HG02798 (cell line): ENCODE measurements around the gene AUNIP.

Source experiments
- ATAC-seq: cut with Tn5 transposase; IDR thresholded peaks from one replicate; pipeline ENCODE4 v1.9.1; 2021; ENCODE audit warnings: mild to moderate bottlenecking; ENCODE audit not compliant: unreplicated experiment, poor library complexity

The AUNIP gene

GRCh38 chr1:25834894-25835293 lies 24.4 kb downstream of the AUNIP start:
- ATAC-seq, result no peak

- ATAC-seq, result no peak
Observed at GRCh38 chr1:25833158-25833557, 26.1 kb downstream of the AUNIP start.

GRCh38 chr1:25832336-25833037 lies 26.8 kb downstream of the AUNIP start:
- no peak for ATAC-seq

GRCh38 chr1:25831569-25832196 lies 27.6 kb downstream of the AUNIP start:
- ATAC-seq, result no peak

GRCh38 chr1:25829046-25829445 lies 30.2 kb downstream of the AUNIP start:
- no peak for ATAC-seq

- ATAC-seq, result no peak
Observed at GRCh38 chr1:25828491-25828890, 30.8 kb downstream of the AUNIP start.

- no peak for ATAC-seq
Observed at GRCh38 chr1:25826571-25826970, 32.7 kb downstream of the AUNIP start.

- ATAC-seq, result no peak
Observed at GRCh38 chr1:25825605-25826004, 33.7 kb downstream of the AUNIP start.

- no peak for ATAC-seq
Observed at GRCh38 chr1:25821630-25822091, 37.6 kb downstream of the AUNIP start.

GRCh38 chr1:25821112-25821476 lies 38.2 kb downstream of the AUNIP start:
- ATAC-seq, result no peak

- ATAC-seq, result peak; percentile 39
Observed at GRCh38 chr1:25820247-25821111, 38.8 kb downstream of the AUNIP start.

GRCh38 chr1:25819491-25820246 lies 39.6 kb downstream of the AUNIP start, which contains the start of gene MTFR1L:
Gene MTFR1L, plus strand, starts transcription at chr1:25819954. Its CDS starts 3,151 bp downstream, at chr1:25823105.
- ATAC-seq, result peak; percentile 90

GRCh38 chr1:25818569-25818968 lies 40.7 kb downstream of the AUNIP start:
- ATAC-seq, result no peak

GRCh38 chr1:25817840-25818501 lies 41.3 kb downstream of the AUNIP start:
- no peak for ATAC-seq

GRCh38 chr1:25816112-25816718 lies 43.0 kb downstream of the AUNIP start:
- no peak for ATAC-seq

GRCh38 chr1:25815208-25816111 lies 43.8 kb downstream of the AUNIP start:
- ATAC-seq, result no peak

- ATAC-seq, result no peak
Observed at GRCh38 chr1:25814549-25815087, 44.6 kb downstream of the AUNIP start.
